Left ventricle myocardium inferior (tissue), 1 donor: ENCODE results near the gene KCNMA1. TPM values are rescaled to one million over a fixed set of nuclear protein-coding genes. Genes with fewer than 3 reads are reported as not detected.

ENCODE experiments used
- DNase-seq: peaks from one replicate; pipeline ENCODE4 v3.0.0-alpha.2; 2020
- H3K27ac ChIP-seq: fragments of 200-600 bp; replicated peaks from 2 replicates; pipeline ENCODE4 v1.8.0; 2021
- H3K27me3 ChIP-seq: fragments of 200-600 bp; 2 replicates; pipeline ENCODE4 v1.8.0; 2021; ENCODE audit warnings: low read depth
- H3K36me3 ChIP-seq: fragments of 200-600 bp; 2 replicates; pipeline ENCODE4 v1.8.0; 2021
- H3K4me1 ChIP-seq: fragments of 200-600 bp; 2 replicates; pipeline ENCODE4 v1.8.0; 2021
- H3K4me3 ChIP-seq: fragments of 200-600 bp; 2 replicates; pipeline ENCODE4 v1.8.0; 2021; ENCODE audit warnings: mild to moderate bottlenecking, moderate library complexity
- H3K9me3 ChIP-seq: fragments of 200-600 bp; replicated peaks from 2 replicates; pipeline ENCODE4 v1.8.0; 2021
- intact Hi-C: fragments of 100-400 bp; cut with micrococcal nuclease; formaldehyde crosslinking; loops from one replicate; pipeline ENCODE4 v1.11.0; 2022
- total RNA-seq: library from RNA; stranded (reverse); fragmentation: NEBNext Ultra II Directional; extraction: Animal tissue kit (Norgen Biotek cat#: 25700); gene quantifications from one replicate; pipeline ENCODE4 v1.2.1, GENCODE V29; 2021
- TF ChIP-seq, protein P1 (sequence below): fragments of 200-600 bp; IDR thresholded peaks from 2 replicates; pipeline ENCODE4 v1.8.0; 2021; ENCODE audit warnings: antibody characterized with exemption, mild to moderate bottlenecking, borderline replicate concordance
- donor health status: DM: no; HTN: yes; CAD: no; lungs with severe emphysema.

Gene KCNMA1
- total RNA-seq, 1 donor from 2014 or later: 1.8 TPM

GRCh38 chr10:77458986-77459590 is 178.5 kb downstream of the KCNMA1 start:
- DNase-seq: no peak
- intact Hi-C loops: no loop called here
- H3K4me3 ChIP-seq: no peak overlapping the region
- no peaks in the 10 kb centered on the region for H3K36me3 ChIP-seq
- H3K4me1 ChIP-seq: no peaks in the 10 kb centered on the region
- TF ChIP-seq, protein P1, sequence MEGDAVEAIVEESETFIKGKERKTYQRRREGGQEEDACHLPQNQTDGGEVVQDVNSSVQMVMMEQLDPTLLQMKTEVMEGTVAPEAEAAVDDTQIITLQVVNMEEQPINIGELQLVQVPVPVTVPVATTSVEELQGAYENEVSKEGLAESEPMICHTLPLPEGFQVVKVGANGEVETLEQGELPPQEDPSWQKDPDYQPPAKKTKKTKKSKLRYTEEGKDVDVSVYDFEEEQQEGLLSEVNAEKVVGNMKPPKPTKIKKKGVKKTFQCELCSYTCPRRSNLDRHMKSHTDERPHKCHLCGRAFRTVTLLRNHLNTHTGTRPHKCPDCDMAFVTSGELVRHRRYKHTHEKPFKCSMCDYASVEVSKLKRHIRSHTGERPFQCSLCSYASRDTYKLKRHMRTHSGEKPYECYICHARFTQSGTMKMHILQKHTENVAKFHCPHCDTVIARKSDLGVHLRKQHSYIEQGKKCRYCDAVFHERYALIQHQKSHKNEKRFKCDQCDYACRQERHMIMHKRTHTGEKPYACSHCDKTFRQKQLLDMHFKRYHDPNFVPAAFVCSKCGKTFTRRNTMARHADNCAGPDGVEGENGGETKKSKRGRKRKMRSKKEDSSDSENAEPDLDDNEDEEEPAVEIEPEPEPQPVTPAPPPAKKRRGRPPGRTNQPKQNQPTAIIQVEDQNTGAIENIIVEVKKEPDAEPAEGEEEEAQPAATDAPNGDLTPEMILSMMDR: no peak
- no peaks in the 10 kb centered on the region for H3K9me3 ChIP-seq
- H3K27ac ChIP-seq: no peak overlapping the region
- H3K27me3 ChIP-seq: peaks cover 67% of the 10 kb centered on the region

DNA sequence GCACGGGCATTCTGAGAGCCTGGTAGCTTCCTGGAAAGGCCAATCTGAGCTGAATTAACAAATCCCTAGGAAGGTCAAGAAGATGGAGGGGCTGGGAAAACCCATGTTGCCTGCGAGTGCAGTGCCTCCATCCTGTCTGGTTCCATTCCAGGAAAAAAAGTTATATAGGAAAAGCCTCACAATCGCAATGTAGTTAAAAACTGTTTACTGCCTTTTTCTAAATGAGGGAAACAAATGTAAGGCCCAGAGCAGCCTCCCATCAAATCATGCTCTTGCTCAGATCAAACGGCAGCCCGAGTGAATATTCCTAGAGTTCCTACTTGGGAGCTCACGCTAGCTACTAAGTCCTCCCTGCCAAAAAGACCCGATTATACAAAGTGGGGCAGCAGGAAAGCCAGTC is 179.9 kb downstream of the KCNMA1 start:
- Histone ChIP-seq H3K9me3 (no peaks in the 10 kb centered on the region), H3K36me3 (no peaks in the 10 kb centered on the region), H3K4me1 (no peaks in the 10 kb centered on the region), H3K4me3 (no peak overlapping the region), H3K27ac (no peak overlapping the region), H3K27me3 (peaks cover 76% of the 10 kb centered on the region)
- intact Hi-C loops: no loop called here
- no peak for DNase-seq
- TF ChIP-seq, protein P1: no peak

DNA sequence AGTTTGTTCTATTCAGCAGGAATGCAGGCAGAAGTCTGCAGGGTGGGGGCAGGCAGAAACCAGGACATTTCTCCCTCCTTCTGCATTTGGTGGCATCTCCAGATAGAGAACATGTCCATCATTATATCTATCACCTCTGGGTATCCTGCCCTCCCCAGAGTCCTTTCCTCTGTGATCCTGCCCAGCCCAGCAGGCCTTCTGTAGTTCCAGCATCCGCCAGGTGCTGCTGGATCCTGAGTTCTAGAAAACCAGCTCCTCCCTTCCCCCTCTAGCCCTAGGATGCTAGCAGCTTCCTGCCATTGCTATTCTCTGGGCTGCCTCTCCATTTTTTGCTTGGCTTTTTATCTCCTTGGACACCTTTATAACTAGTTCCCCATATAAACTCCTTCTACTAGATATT is 180.3 kb downstream of the KCNMA1 start:
- DNase-seq: no peak
- Histone ChIP-seq H3K27ac (no peak overlapping the region), H3K36me3 (no peaks in the 10 kb centered on the region), H3K4me3 (no peak overlapping the region), H3K27me3 (peaks cover 71% of the 10 kb centered on the region), H3K4me1 (no peaks in the 10 kb centered on the region), H3K9me3 (no peaks in the 10 kb centered on the region)
- intact Hi-C loops: no loop called here
- TF ChIP-seq, protein P1: no peak

DNA sequence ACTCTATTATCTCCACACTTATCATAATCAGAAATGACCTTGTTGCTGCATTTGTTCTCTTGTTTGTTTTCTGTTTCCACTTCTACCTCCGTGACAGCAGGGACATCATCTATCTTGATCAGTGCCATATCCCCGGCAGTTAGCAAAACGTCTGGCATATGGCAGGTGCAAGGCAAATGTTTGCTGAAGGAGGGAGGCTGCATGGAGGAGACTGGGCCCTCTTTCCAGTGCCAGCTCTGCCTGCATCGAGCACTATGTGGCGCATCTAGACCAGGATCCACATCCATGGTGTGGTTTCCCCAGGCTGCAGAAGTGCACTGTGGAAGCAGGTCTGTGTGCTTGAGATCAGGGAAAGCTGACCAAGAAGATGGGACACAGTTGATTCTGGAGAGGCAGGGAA is 181.2 kb downstream of the KCNMA1 start:
- no peaks in the 10 kb centered on the region for H3K9me3 ChIP-seq
- intact Hi-C loops: no loop called here
- no peak overlapping the region for H3K27ac ChIP-seq
- no peak for DNase-seq
- peaks cover 71% of the 10 kb centered on the region for H3K27me3 ChIP-seq
- H3K4me1 ChIP-seq: no peaks in the 10 kb centered on the region
- no peaks in the 10 kb centered on the region for H3K36me3 ChIP-seq
- no peak overlapping the region for H3K4me3 ChIP-seq
- TF ChIP-seq, protein P1: no peak

DNA sequence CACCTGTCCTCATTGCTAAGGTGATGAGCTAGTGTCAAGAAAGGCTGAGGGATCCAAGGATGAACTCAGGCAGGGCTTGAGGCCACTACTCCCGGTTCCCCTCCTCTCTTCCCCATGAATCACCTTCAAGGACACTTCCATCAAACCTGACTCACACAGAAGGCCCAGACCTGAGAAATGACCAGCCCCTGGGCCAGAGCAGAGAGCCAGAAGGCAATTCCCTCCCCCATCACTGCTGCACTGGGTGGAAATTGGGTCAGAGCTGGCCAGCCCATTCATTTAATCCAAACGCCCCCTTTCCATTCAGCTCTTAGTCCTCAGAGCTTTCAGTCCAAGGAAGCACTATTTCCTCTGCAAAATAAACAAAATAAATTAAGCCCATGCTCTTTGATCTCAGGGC is 182.0 kb downstream of the KCNMA1 start:
- H3K36me3 ChIP-seq: no peaks in the 10 kb centered on the region
- H3K4me1 ChIP-seq: no peaks in the 10 kb centered on the region
- H3K9me3 ChIP-seq: no peaks in the 10 kb centered on the region
- no peak overlapping the region for H3K27ac ChIP-seq
- peaks cover 68% of the 10 kb centered on the region for H3K27me3 ChIP-seq
- intact Hi-C loops: no loop called here
- no peak for DNase-seq
- TF ChIP-seq, protein P1: no peak
- no peak overlapping the region for H3K4me3 ChIP-seq
